ENCODE results near the gene ZNF322.

The ZNF322 gene

GRCh38 chr6:26592649-26593048 lies 66.9 kb downstream of the ZNF322 start:
- CTCF ChIA-PET = interaction anchor here (1.0 to 2.1 kb wide), 2 partner anchors 10 to 251 kb away, joined by 3 to 5 read pairs; no protein-coding TSS in a partner anchor

GRCh38 chr6:26588965-26589364 lies 70.6 kb downstream of the ZNF322 start:
- no peak overlapping the region for H3K27ac ChIP-seq
- ChIA-PET CTCF (no interaction called here), POLR2A (ENCODE audit: low non-redundant PET) (no interaction called here)
- DNase-seq (ENCODE audit: low spot score) = no peak
- TF ChIP-seq CTCF (conservative IDR thresholded peaks at IDR 0.05; ENCODE audit: low read depth) = no peak

More at GRCh38 chr6:26592649-26593048, 66.9 kb downstream of the ZNF322 start:
- TF ChIP-seq CTCF (conservative IDR thresholded peaks at IDR 0.05; ENCODE audit: low read depth) = no peak
- no peak overlapping the region for H3K27ac ChIP-seq
- no peak for DNase-seq (ENCODE audit: low spot score)
- POLR2A ChIA-PET (ENCODE audit: low non-redundant PET) = no interaction called here
